Left lobe of liver (tissue), 2 donors: ENCODE data around the gene BASP1. TPM values are rescaled to one million over a fixed set of nuclear protein-coding genes. Genes with fewer than 3 reads are reported as not detected.

Source experiments
- ATAC-seq: fragments of 200-7000 bp; cut with Tn5 transposase; one replicate; pipeline ENCODE4 v1.9.1; 2020; ENCODE audit warnings: mild to moderate bottlenecking, moderate library complexity
- DNase-seq: peaks from one replicate; pipeline ENCODE4 v3.0.0-alpha.2; 2020; ENCODE audit warnings: low spot score
- total RNA-seq: library from RNA; stranded (reverse); gene quantifications from one replicate; pipeline ENCODE4 v1.2.1, GENCODE V29; 2021
- donor health status: DM: no; HTN: no; CAD: no; lungs with moderate emphysema.
- donor health status: DM: no; HTN: yes; CAD: no.

The BASP1 gene
- total RNA-seq, result 3.4 TPM

DNA sequence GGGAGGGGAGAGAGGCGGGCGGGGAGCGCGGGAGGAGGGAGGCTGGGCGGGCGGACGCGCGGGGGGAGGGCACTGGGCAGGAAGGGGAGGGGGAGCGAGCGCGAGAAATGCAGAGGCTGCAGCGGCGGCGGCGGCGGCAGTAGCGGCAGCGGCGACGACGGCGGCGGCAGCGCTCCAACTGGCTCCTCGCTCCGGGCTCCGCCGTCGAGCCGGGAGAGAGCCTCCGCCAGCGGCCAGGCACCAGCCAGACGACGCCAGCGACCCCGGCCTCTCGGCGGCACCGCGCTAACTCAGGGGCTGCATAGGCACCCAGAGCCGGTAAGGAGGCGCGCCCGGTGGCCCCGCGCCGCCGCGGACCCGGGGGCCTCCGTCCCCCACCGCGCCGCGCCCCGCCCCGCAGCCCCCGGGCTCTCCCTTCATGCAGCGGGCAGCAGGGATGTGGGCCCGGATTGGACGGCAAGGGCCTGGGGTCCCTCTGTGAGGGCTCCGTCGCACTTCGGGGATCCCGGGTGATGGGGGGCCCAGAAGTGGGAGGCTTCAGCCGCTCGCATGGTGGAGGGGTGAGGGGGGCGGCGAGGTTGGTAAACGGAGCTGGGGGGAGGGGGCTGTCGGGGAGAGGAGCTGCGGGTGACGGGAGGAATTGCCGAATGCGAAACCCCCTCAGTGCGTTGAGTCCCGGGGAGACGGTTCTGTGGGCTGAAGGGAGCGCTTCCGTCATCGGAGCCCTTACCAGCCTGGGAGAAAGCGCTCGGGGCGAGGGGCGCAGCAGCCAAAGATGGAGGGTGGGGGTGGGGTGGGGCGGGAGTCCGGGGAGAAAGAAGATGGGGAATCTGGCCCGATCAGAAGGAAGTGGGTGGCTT lies at the start of gene BASP1:
Gene BASP1, plus strand, starts transcription at position 139 of the 860 bp plus-strand sequence. CDS start 57,586 bp downstream, outside the sequence.
- DNase-seq, result peak; percentile 58
- peak; percentile 66 for ATAC-seq

GRCh38 chr5:17169507-17169906 lies 47.9 kb upstream of the BASP1 start:
- DNase-seq (no peak), ATAC-seq (no peak)

DNA sequence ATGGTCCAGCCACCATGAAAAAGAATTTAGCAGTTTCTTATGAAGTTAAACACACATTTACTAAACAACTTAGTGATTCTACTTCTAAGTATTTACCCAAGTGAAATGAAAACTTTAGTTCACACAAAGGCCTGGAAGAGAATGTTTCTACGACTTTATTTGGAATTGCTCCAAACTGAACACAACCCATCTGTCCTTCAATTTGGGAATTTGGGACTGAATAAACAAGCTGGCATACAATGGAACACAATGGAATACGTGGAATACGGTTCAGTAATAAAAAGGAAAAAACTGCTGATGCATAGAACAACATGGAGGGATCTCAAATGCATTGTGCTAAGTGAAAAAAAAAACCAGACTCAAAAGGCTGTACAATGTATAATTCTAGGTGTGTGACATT lies 44.6 kb upstream of the BASP1 start:
- ATAC-seq (no peak), DNase-seq (no peak)

GRCh38 chr5:17174965-17175364 lies 42.5 kb upstream of the BASP1 start:
- ATAC-seq (no peak), DNase-seq (no peak)

- ATAC-seq (no peak), DNase-seq (no peak)
These were observed 39.7 kb upstream of the BASP1 start for GRCh38 chr5:17177501-17178372.

GRCh38 chr5:17178373-17178675 lies 39.1 kb upstream of the BASP1 start:
- DNase-seq (no peak), ATAC-seq (no peak)

DNA sequence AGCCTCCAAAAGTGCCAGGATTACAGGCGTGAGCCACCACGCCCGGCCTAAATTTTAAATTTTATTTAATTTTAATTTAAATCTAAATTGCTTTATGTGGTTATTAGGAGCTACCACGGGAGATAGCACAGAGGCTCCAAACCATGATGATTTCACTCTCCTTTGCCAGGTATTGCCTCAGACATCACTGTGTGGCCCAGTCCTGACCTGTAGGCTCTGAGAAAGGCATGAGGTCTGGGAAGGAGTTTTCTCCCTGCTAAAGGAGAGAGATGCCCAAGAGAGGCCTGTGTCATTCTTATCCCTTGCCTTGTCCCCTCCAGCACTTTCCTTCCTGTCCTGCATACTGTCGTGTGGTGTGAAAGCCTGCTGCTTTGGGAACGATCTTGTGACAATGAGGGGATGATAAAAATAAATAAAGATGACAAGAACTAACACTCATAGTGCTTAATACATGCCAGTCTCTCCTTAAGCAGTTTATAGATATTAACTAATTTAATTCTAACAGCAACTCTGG lies 37.0 kb upstream of the BASP1 start:
- DNase-seq (no peak), ATAC-seq (no peak)

GRCh38 chr5:17180864-17181723 lies 36.3 kb upstream of the BASP1 start:
- no peak for ATAC-seq
- no peak for DNase-seq

DNA sequence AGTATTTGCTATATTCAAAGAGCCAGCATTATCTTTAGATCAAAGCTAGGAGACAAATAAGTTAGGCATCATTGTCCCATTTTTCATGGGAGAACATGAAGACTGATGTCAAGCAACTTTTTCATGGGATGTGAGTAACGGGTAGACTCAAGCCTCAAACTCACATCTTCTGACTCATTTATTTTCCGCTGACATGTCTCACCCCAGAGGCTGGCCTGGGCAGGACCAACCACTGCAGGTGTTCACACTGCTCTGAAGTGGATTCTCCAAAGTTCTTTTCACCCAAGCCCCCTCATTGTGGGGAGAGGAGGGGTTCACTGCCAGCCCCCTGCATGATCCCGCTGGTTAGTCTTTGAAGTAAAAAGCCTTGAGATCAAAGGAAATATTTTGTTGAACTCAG lies 34.9 kb upstream of the BASP1 start:
- ATAC-seq (no peak), DNase-seq (no peak)

GRCh38 chr5:17182981-17183380 lies 34.5 kb upstream of the BASP1 start:
- DNase-seq (no peak), ATAC-seq (no peak)

GRCh38 chr5:17183831-17184230 lies 33.6 kb upstream of the BASP1 start:
- no peak for DNase-seq
- no peak for ATAC-seq

DNA sequence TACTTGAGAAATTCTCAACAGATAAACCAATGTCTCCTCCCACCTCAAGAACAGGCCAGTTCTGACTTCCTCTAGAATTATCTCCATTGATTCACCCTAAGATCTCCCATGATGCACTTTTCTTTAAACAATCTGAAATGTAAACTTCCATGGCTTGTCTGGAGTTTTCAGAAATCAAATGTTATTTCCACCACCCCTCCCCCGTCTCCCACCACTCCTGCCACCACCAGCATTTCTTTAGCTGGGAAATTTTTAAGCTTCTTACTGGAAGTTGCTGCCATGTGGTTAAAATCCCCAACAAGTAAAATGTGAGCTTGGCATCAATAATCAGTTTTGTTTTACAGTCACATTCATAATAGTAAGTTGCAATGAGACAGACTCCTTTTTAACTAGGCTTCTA lies 32.8 kb upstream of the BASP1 start:
- ATAC-seq, result no peak
- DNase-seq, result no peak

- DNase-seq (no peak), ATAC-seq (no peak)
These were observed 32.1 kb upstream of the BASP1 start for GRCh38 chr5:17185349-17185748.

DNA sequence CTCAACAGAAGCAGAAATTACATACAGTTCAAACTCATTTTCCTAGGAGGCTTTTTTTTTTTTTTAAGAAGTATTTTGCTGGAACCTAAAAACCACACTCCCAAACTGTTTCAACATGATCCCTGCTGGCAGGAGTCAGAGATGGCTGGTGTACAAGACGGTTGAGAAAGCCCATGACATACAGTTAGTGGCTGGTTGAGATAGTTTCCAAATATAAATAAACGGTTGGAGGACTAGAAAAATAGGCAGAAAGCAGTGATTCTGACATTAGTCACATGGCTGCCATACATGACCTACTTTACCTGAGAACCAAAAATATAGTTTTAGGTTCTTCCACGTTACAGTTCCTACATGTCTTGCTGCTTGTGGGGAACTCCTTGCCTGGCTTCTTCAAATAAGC lies 31.7 kb upstream of the BASP1 start:
- no peak for ATAC-seq
- DNase-seq, result no peak

- no peak for ATAC-seq
- DNase-seq, result no peak
These were observed 31.2 kb upstream of the BASP1 start for GRCh38 chr5:17186256-17186655.

DNA sequence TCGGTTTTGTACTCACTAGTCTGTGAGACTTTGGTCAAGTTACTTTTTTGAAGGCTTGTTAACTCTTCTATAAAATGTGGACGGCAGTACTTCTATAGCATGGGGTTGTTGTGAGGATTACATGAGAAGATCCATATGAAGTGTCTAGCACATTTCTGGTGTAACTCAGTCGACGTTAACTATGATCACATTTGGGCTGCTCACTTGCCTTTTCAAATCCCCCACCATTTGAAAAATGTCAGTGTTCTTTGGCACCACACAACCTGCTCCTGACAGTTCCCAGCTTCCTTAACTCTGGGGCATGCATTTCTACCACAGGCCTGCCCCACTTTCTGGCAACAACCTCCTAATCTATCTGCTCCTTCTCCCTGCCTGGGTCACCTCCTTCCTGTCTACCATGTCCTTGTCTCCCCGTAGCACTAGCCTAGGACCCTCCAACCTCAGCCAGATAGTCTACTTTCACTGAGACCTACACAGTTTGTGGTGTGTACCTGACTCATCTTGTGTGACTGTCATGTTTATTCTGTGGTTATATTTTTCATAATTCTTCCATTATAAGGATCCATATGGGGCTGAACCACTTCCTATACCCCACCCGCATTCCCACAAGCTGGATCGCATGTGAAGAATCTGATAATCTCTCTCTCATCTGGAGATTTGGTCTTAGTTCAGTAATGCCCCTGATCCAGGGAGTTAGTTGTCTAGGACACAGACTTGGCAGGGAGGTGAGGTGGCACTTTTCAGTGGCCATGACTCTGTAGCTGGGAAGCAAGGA lies 30.2 kb upstream of the BASP1 start:
- DNase-seq (no peak), ATAC-seq (no peak)

GRCh38 chr5:17187786-17188170 lies 29.7 kb upstream of the BASP1 start:
- DNase-seq (no peak), ATAC-seq (no peak)

DNA sequence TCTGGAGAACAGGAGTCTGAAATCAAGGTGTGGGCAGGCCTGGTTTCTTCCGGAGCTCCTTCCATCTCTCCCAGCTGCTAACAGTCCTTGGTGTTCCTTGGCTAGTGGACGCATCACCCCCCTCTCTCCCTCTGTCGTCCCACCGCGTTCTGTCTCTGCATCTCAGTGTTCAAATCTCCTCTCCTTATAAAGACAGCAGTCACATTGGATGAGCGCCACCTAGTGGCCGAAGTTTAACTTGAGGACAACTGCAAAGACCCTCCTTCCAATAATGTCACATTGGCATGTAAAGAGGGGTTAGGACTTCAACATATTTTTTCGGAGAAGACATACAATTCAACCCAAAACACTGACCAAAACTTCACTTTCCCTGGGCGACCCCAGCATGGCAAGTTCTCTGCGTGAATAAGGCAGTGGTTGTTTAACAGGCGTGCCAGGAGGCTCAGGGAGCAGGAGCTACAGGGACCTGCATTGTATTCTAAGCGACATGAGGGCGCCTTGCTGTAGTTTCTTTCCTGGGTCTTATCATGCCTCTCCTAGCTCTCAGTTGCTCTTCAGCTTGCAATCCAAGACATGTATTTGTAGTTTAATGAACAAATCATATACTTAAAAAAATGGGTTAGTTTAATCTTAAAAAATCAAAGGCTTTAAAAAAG lies 27.9 kb upstream of the BASP1 start:
- DNase-seq, result peak; percentile 70
- peak; percentile 79 for ATAC-seq

- DNase-seq (no peak), ATAC-seq (peak; percentile 75)
These were observed 27.1 kb upstream of the BASP1 start for GRCh38 chr5:17190242-17190778.
